HS-27A (cell line): Measurements from ENCODE around the gene CCDC191.

Experiments used
- DNase-seq: peaks from one replicate; pipeline ENCODE4 v3.0.0-alpha.2; 2012; ENCODE audit warnings: low read depth, missing footprints

The CCDC191 gene

GRCh38 chr3:113968986-113969385 lies 87.3 kb downstream of the CCDC191 start:
- no peak for DNase-seq

GRCh38 chr3:113966172-113966571 lies 90.2 kb downstream of the CCDC191 start:
- DNase-seq, result no peak

- no peak for DNase-seq
These were observed 92.4 kb downstream of the CCDC191 start for GRCh38 chr3:113963879-113964278.

GRCh38 chr3:113954091-113954685 lies 102.1 kb downstream of the CCDC191 start:
- DNase-seq, result no peak

- DNase-seq, result no peak
These were observed 102.6 kb downstream of the CCDC191 start for GRCh38 chr3:113953677-113954076.

- DNase-seq, result no peak
These were observed 103.4 kb downstream of the CCDC191 start for GRCh38 chr3:113952921-113953320.

GRCh38 chr3:113948015-113948917 lies 108.1 kb downstream of the CCDC191 start:
- no peak for DNase-seq

GRCh38 chr3:113947372-113948014 lies 108.8 kb downstream of the CCDC191 start, which contains the start of gene ZDHHC23:
TSS of gene ZDHHC23 (plus strand) at chr3:113948013. CDS start at chr3:113948803, 790 bp downstream.
- DNase-seq, result no peak

GRCh38 chr3:113946831-113947230 lies 109.5 kb downstream of the CCDC191 start:
- no peak for DNase-seq

- no peak for DNase-seq
These were observed 128.8 kb downstream of the CCDC191 start for GRCh38 chr3:113927556-113927955.

GRCh38 chr3:113914646-113915045 lies 141.7 kb downstream of the CCDC191 start:
- DNase-seq, result no peak
